Measurements from ENCODE around the gene KXD1. TPM values are rescaled to one million over a fixed set of nuclear protein-coding genes. Genes with fewer than 3 reads are reported as not detected.

KXD1 gene
- total RNA-seq, 4 donors from 2014 or later: 98.1 to 117 (median 103) TPM

- Histone ChIP-seq H3K36me3 (no peaks in the 10 kb centered on the region), H3K4me3 (replicated peaks in 1 of 3) (no peak overlapping the region), H3K27ac (no peak overlapping the region), H3K27me3 (peaks cover 29% of the 10 kb centered on the region), H3K9me3 (no peaks in the 10 kb centered on the region), H3K4me1 (peaks cover 7 to 24% of the 10 kb centered on the region in 2 donors)
- intact Hi-C loops (cut with DNase I): no loop called here
- DNase-seq: no peak
- peak in 1 of 6 experiments; percentile 22 for TF ChIP-seq CTCF (IDR thresholded peaks at IDR 0.05)
- TF ChIP-seq POLR2A (IDR thresholded peaks at IDR 0.05): no peak
- WGBS, 2 donors: 22 to 26% methylated on average over 7 to 8 of the region's 32 CpGs
Observed at GRCh38 chr19:18603255-18603957, 45.7 kb downstream of the KXD1 start.

GRCh38 chr19:18603958-18604819 lies 46.5 kb downstream of the KXD1 start:
- H3K27ac ChIP-seq: peak overlapping the region in 2 of 3 donors; percentile 8 to 10
- no peak overlapping the region for H3K4me3 ChIP-seq (replicated peaks in 1 of 3)

GRCh38 chr19:18604820-18605159 lies 47.1 kb downstream of the KXD1 start:
- intact Hi-C loops (cut with DNase I): no loop called here
- Histone ChIP-seq H3K4me1 (peaks cover 7 to 24% of the 10 kb centered on the region in 2 donors), H3K27ac (peak overlapping the region in 2 of 3 donors; percentile 8 to 10), H3K4me3 (replicated peaks in 1 of 3) (no peak overlapping the region), H3K9me3 (no peaks in the 10 kb centered on the region), H3K27me3 (peaks cover 29% of the 10 kb centered on the region), H3K36me3 (no peaks in the 10 kb centered on the region)
- DNase-seq: no peak
- WGBS, 2 donors: 23 to 34% methylated on average over 10 of the region's 10 CpGs
- TF ChIP-seq CTCF (IDR thresholded peaks at IDR 0.05) (no peak), POLR2A (IDR thresholded peaks at IDR 0.05) (no peak)

More at GRCh38 chr19:18603958-18604819, 46.5 kb downstream of the KXD1 start:
- TF ChIP-seq POLR2A (IDR thresholded peaks at IDR 0.05): no peak
- TF ChIP-seq CTCF (IDR thresholded peaks at IDR 0.05): no peak
- Histone ChIP-seq H3K27me3 (peaks cover 29% of the 10 kb centered on the region), H3K9me3 (no peaks in the 10 kb centered on the region), H3K4me1 (peaks cover 7 to 24% of the 10 kb centered on the region in 2 donors), H3K36me3 (no peaks in the 10 kb centered on the region)
- intact Hi-C loops (cut with DNase I): no loop called here
- DNase-seq: no peak
- WGBS, 2 donors: 14% methylated on average over 6 to 8 of the region's 26 CpGs

GRCh38 chr19:18605196-18605545 lies 47.5 kb downstream of the KXD1 start:
- H3K27me3 ChIP-seq: peaks cover 29% of the 10 kb centered on the region
- intact Hi-C loops (cut with DNase I): no loop called here
- TF ChIP-seq POLR2A (IDR thresholded peaks at IDR 0.05) (no peak), CTCF (IDR thresholded peaks at IDR 0.05) (no peak)
- DNase-seq: no peak
- WGBS, 2 donors: 24% methylated on average over 3 of the region's 17 CpGs; no CpG with 5 or more reads in 1 of the 2 donors
- H3K9me3 ChIP-seq: no peaks in the 10 kb centered on the region
- no peak overlapping the region for H3K4me3 ChIP-seq (replicated peaks in 1 of 3)
- H3K4me1 ChIP-seq: peaks cover 7 to 24% of the 10 kb centered on the region in 2 donors
- H3K36me3 ChIP-seq: no peaks in the 10 kb centered on the region
- peak overlapping the region in 1 of 3 donors; percentile 8 for H3K27ac ChIP-seq

Data from thyroid gland (tissue), 4 donors.